Stromal cell of bone marrow (primary cell): ENCODE results near the gene HS2ST1.
"Not testable (repeated sequence)": the region's sequence is repeated elsewhere in the genome, so short reads cannot be mapped to it uniquely, and the experiment has no call there.

Source experiments
- DNase-seq: peaks from one replicate; pipeline ENCODE4 v3.0.0-alpha.2; 2012; ENCODE audit warnings: low read depth

HS2ST1 gene

GRCh38 chr1:86914601-86914997, at the start of gene HS2ST1:
TSS of gene HS2ST1 (plus strand) at chr1:86914635.
- no peak for DNase-seq

GRCh38 chr1:86865973-86866637, 48.3 kb upstream of the HS2ST1 start:
- no peak for DNase-seq

- peak; percentile 38 for DNase-seq
Observed at GRCh38 chr1:86866665-86867064, 47.8 kb upstream of the HS2ST1 start.

GRCh38 chr1:86867278-86867677, 47.2 kb upstream of the HS2ST1 start:
- not testable (repeated sequence) for DNase-seq

GRCh38 chr1:86868477-86868876, 46.0 kb upstream of the HS2ST1 start:
- no peak for DNase-seq

GRCh38 chr1:86871001-86871400, 43.4 kb upstream of the HS2ST1 start:
- no peak for DNase-seq

GRCh38 chr1:86872086-86872485, 42.3 kb upstream of the HS2ST1 start:
- no peak for DNase-seq

- DNase-seq = no peak
Observed at GRCh38 chr1:86875722-86876121, 38.7 kb upstream of the HS2ST1 start.

- no peak for DNase-seq
Observed at GRCh38 chr1:86887479-86888162, 26.8 kb upstream of the HS2ST1 start.

- DNase-seq = no peak
Observed at GRCh38 chr1:86888327-86888726, 26.1 kb upstream of the HS2ST1 start.

- DNase-seq = not testable (repeated sequence)
Observed at GRCh38 chr1:86899401-86899800, 15.0 kb upstream of the HS2ST1 start.

- no peak for DNase-seq
Observed at GRCh38 chr1:86905875-86906274, 8.6 kb upstream of the HS2ST1 start.

- DNase-seq = no peak
Observed at GRCh38 chr1:86906419-86906818, 8.0 kb upstream of the HS2ST1 start.

GRCh38 chr1:86912281-86912900, 2.0 kb upstream of the HS2ST1 start:
- no peak for DNase-seq

GRCh38 chr1:86913399-86913895, 988 bp upstream of the HS2ST1 start:
- no peak for DNase-seq

- DNase-seq = peak; percentile 100
Observed at GRCh38 chr1:86913896-86914600, 387 bp upstream of the HS2ST1 start, which contains the start of gene SELENOF. TSS of gene SELENOF (minus strand) at chr1:86914126. CDS start at chr1:86914111, 15 bp downstream.

- peak; percentile 25 for DNase-seq
Observed at GRCh38 chr1:86914998-86915736, 732 bp downstream of the HS2ST1 start.

- DNase-seq = no peak
Observed at GRCh38 chr1:86915737-86916235, 1.4 kb downstream of the HS2ST1 start.

- DNase-seq = no peak
Observed at GRCh38 chr1:86916752-86917151, 2.3 kb downstream of the HS2ST1 start.

- DNase-seq = no peak
Observed at GRCh38 chr1:86922445-86922844, 8.0 kb downstream of the HS2ST1 start.

GRCh38 chr1:86924324-86924960, 10.0 kb downstream of the HS2ST1 start:
- no peak for DNase-seq
